Stimulated activated CD8-positive, alpha-beta memory T cell treated with anti-CD3 and anti-CD28 coated beads, Interleukin-7, amount 100 ng/mL, for 24 hours (primary cell): ENCODE results near the gene FAM184B.

ENCODE experiments used
- DNase-seq: peaks from one replicate; pipeline ENCODE4 v3.0.0-alpha.2; 2020; ENCODE audit warnings: low read depth

FAM184B gene

GRCh38 chr4:17781300-17782287, at the start of gene FAM184B:
Gene FAM184B (minus strand): TSS chr4:17781621. CDS start chr4:17781299, 322 bp downstream.
- no peak for DNase-seq

- no peak for DNase-seq
Observed at GRCh38 chr4:17823871-17824669, 42.6 kb upstream of the FAM184B start.

- no peak for DNase-seq
Observed at GRCh38 chr4:17817027-17817426, 35.6 kb upstream of the FAM184B start.

GRCh38 chr4:17816142-17816541, 34.7 kb upstream of the FAM184B start:
- no peak for DNase-seq

DNA sequence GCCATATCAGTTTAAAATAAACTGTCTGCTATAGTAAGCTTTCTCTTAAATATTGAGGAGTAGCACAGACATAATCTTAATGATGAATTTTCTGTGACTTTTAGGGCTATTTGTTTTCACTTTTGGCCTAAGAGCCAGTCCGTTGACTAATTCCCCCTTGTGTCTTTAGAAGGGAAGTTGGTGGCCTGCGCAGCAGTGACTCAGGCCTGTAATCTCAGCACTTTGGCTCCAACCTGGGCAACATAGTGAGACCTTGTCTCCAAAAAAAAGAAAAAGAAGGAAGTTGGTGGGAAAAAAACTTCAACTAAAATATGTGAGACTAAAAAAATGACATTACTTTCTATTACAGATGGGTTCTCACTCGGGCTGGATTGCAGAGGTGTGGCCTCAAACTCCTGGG, 32.7 kb upstream of the FAM184B start:
- DNase-seq, result no peak

GRCh38 chr4:17812801-17813200, 31.4 kb upstream of the FAM184B start:
- no peak for DNase-seq

- DNase-seq, result no peak
Observed at GRCh38 chr4:17812125-17812524, 30.7 kb upstream of the FAM184B start.

DNA sequence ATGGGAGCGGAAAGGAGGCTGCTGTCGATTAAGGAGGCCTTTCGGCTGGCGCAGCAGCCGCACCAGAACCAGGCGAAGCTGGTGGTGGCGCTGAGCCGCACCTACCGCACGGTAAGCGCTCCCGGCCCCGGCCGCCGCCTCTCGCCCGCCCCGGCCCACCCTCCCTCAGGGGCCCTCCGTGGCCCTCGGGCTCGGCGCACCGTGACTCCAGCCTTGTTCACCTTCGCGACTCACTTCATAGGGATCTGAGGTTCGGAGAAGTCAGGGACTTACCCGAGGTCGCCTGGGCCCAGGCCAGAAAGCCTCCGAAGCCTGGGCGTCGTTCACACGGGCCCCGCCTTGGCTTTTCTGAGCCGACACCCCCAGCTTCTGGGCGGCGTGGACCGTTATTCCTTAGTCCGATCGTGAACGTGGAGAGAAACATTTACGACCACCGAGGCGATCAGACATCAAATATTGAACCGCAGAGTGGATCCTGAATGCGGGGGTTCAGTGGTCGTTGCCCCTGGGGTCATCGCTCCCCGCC, 29.7 kb upstream of the FAM184B start:
- no peak for DNase-seq

DNA sequence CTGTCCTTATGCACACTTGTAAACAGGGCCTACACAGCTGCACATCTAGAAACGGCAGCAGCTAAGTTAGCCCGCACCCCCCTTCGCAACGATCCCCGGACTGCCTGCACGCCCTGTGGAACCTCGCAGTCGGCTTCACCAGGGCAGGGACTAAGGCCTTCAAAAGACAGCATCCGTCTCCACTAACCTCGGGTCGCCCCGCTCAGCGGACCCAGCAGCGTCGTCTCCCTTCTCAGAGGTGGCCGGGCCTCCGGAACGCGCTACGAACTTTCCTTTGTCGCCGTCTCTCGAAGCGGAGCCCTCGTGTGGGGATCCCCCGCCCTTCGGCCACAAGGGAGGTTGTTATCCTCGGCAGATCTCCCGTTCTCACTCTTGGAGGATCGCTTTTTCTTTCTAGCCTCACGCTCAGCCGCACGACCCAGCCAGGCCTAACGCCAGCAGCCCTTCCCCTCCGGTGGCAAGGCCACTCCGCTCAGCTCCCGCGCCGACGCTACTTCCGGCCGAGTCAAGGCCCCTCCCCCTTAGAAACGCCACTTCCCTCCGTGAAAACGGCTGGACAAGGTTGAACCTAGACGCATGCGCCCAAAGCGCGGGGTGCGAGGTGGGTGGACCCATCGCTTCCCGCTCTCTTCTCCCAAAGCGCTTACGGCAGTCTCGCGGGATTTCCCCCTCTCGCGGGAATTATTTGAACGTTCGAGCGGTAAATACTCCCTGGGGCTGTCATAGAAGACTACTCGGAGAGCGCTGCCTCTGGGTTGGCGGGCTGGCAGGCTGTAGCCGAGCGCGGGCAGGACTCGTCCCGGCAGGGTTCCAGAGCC, 29.0 kb upstream of the FAM184B start, which contains the start of the genes DCAF16 and NCAPG:
TSS of gene DCAF16 (minus strand) at position 498 of the 818 bp plus-strand sequence. CDS start 6,616 bp downstream, outside the sequence.
TSS of gene NCAPG (plus strand) at position 720 of the 818 bp plus-strand sequence. CDS start 99 bp downstream, outside the sequence.
- peak; percentile 99 for DNase-seq

DNA sequence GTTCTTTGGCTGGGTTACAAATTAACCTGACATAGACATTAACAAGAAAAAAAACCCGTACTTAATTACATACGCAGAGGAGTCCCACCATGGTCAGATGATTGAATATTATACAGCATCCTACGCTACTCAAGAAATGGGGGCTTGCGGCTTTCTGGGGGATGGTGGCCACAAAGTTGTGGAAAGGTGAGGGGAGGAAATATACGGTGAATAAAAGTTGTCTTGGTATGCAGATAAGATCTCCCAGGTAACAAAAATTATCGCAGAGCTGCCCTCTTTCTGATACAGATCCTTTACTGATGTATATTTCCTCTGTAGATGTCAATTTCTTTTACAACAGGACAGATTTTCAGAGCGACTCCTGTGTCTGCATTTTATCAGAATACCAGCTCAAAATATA, 28.2 kb upstream of the FAM184B start:
- DNase-seq, result no peak

DNA sequence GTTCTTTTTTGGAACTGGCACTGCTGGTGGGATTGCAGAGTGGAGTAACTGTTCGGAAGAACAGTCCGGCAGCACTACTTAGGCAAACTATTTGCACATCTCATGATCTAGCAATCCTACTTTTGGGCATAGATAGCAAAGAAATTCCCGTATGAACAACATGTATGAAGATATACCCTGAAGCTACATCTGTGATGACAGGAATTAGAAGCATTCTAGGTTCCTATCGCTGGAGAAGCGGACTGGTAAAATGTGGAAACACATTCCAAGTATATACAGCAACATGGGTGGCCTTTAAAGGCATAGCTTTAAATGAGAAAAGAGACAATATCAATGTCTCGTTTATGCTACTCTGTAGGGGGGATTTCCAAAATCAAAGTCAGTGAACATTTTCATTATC, 26.0 kb upstream of the FAM184B start:
- DNase-seq, result no peak

DNA sequence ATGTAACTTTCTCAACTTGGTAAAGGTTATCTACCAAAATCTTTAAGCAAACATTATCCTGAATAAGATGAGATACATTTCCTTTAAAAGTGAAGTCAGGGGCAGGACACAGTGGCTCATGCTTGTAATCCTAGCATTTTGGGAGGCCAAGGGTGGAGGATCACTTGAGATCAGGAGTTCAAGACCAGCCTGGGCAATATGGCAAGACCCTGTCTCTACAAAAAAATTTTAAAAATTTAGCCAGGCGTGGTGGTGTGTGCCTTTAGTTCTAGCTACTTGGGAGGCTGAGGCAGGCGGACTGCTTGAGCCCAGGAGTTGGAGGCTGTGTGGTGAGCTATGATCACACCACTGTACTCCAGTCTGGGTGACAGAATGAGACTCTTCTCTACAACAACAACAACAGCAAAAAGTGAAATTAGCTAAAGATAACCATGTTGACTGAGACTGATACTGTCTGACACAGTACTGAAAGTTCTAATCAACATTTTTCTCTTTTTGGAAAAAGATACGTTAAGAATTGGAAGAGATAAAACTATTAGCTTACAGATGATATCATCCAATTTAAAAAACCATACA, 24.2 kb upstream of the FAM184B start:
- no peak for DNase-seq

DNA sequence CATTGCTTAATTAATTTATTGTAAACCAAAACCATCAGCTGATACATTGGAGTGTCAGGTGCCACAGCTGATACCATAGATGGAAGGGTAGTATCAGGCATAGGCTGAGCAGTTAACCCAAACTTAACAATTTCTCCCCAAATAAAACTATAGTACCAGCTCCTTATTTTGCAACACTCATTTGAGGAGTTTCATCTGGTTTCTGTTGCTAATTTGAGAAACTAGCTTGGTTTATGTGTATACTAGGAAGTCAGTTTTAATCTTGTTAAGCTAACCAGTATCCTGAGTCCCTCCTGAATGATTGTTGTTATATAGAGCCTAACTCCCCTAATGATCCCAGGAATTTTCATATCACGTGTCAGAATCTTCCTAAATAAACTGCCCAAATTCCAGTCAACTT, 16.4 kb upstream of the FAM184B start:
- no peak for DNase-seq

DNA sequence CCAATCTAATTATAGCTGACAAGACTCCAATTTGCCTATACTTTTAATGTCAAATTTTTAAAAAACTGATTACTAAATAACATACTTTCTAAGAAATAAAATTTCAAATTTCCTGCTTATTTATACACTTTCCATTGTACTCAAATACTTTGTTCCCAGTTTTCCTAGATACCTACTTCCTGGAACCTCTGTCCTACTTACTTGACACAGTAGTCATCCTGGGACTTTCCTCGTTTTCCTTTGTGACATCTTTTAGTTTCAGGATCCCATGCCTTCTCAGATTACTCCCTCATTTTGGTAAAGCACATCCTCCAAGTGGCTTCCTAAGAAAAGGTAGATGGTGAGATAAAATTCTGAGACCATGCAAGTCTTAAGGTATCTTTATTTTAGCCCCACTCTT, 13.3 kb upstream of the FAM184B start:
- no peak for DNase-seq

GRCh38 chr4:17788956-17789355, 7.5 kb upstream of the FAM184B start:
- no peak for DNase-seq

GRCh38 chr4:17787315-17787714, 5.9 kb upstream of the FAM184B start:
- no peak for DNase-seq

DNA sequence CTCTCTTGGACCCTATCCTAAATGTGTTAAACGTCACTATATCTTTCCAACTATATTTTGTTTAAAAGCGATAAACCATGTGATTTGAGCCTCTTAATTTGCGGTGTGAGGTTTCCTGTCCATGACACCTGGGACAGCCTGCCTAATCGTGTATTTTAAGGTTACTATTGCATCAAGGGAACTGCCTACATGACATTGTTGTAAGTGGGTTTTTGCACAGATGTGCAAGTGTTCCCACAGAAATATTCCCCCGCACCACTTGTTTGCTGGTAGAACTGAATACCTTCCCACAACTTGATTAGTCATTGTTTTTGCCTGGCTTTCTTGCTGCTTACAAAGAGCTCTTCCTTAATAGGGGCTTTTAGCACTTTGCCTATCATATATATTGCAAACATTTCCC, 5.1 kb upstream of the FAM184B start:
- DNase-seq, result no peak

- DNase-seq, result no peak
Observed at GRCh38 chr4:17785858-17786257, 4.4 kb upstream of the FAM184B start.

- no peak for DNase-seq
Observed at GRCh38 chr4:17780501-17781299, 721 bp downstream of the FAM184B start.

- no peak for DNase-seq
Observed at GRCh38 chr4:17778431-17778830, 3.0 kb downstream of the FAM184B start.
